H1 (cell line): ENCODE data around the gene COL27A1. TPM values are rescaled to one million over a fixed set of nuclear protein-coding genes. Genes with fewer than 3 reads are reported as not detected.

Experiments used
- CTCF ChIA-PET: fragments of 300-600 bp; sonication (Branson Sonifier 250); formaldehyde crosslinking; loops from one replicate; lab custom pipeline; 2021; ENCODE audit not compliant: partially characterized antibody; lab: Charles Lee
- POLR2A ChIA-PET: fragments of 300-600 bp; sonication (Branson Sonifier 250); formaldehyde crosslinking; loops from one replicate; lab custom pipeline; 2021; ENCODE audit warnings: inconsistent platforms; ENCODE audit not compliant: partially characterized antibody; lab: Charles Lee
- DNase-seq, 2 experiments: peaks; one replicate each; pipeline versions ENCODE4 v3.0.0 to v3.0.0-alpha.2; 2010 to 2022; ENCODE audit warnings: low spot score in 2 of 2, low read depth in 1 of 2, mixed read lengths in 1 of 2
- FAIRE-seq: peaks from 2 replicates; lab custom pipeline; 2011; peaks lifted over from hg19 to GRCh38; lab: Jason Lieb, UNC
- H2AFZ ChIP-seq: 2 replicates; pipeline ENCODE4 v1.8.1; 2012; ENCODE audit warnings: low read length, inconsistent platforms
- H2AK5ac ChIP-seq: 2 replicates; pipeline ENCODE4 v1.6.1; 2013; ENCODE audit warnings: low read depth, low read length
- H2BK120ac ChIP-seq: replicated peaks from 2 replicates; pipeline ENCODE3; 2013; ENCODE audit warnings: low read depth, low read length, inconsistent platforms
- H2BK12ac ChIP-seq: 2 replicates; pipeline ENCODE4 v1.6.1; 2013; ENCODE audit warnings: low read depth, low read length
- H2BK15ac ChIP-seq: 2 replicates; pipeline ENCODE4 v1.6.1; 2013; ENCODE audit warnings: low read length
- H2BK20ac ChIP-seq: 2 replicates; pipeline ENCODE4 v1.6.1; 2013; ENCODE audit warnings: low read length
- H2BK5ac ChIP-seq: 2 replicates; pipeline ENCODE4 v1.6.1; 2013; ENCODE audit warnings: low read depth, low read length
- H3K14ac ChIP-seq: 2 replicates; pipeline ENCODE4 v1.6.1; 2013; ENCODE audit warnings: inconsistent platforms; ENCODE audit not compliant: insufficient read length
- H3K18ac ChIP-seq: 2 replicates; pipeline ENCODE4 v1.6.1; 2013; ENCODE audit warnings: low read length; ENCODE audit errors: extremely low read depth
- H3K23ac ChIP-seq: 2 replicates; pipeline ENCODE4 v1.6.1; 2013; ENCODE audit warnings: inconsistent platforms; ENCODE audit not compliant: insufficient read length
- H3K23me2 ChIP-seq: 2 replicates; pipeline ENCODE4 v1.6.1; 2013; ENCODE audit warnings: low read depth, low read length
- H3K27ac ChIP-seq: 2 replicates; pipeline ENCODE4 v1.6.1; 2011; ENCODE audit warnings: low read depth, low read length, inconsistent platforms
- H3K27me3 ChIP-seq, 4 experiments: replicated peaks in 1 of 4; 1 replicate in 1 of 4; 2 replicates in 3 of 4; pipeline versions ENCODE4 v1.6.1 to v1.8.1; 2011 to 2013; ENCODE audit warnings: low read length in 3 of 4, mild to moderate bottlenecking in 3 of 4, inconsistent platforms in 2 of 4, mixed read lengths in 2 of 4, moderate library complexity in 1 of 4; ENCODE audit not compliant: control insufficient read depth in 3 of 4, insufficient read depth in 3 of 4; ENCODE audit errors: extremely low read depth in 1 of 4
- H3K36me3 ChIP-seq, 4 experiments: 2 replicates each; pipeline versions ENCODE4 v1.6.1 to v1.8.1; 2011 to 2013; ENCODE audit warnings: mild to moderate bottlenecking in 4 of 4, low read length in 3 of 4, moderate library complexity in 2 of 4, control low read depth in 1 of 4, inconsistent platforms in 1 of 4; ENCODE audit not compliant: insufficient read depth in 4 of 4, control insufficient read depth in 2 of 4
- H3K4ac ChIP-seq: replicated peaks from 2 replicates; pipeline ENCODE3; 2013; ENCODE audit warnings: low read length, low read depth, mixed read lengths, inconsistent platforms; ENCODE audit not compliant: insufficient read length
- H3K4me1 ChIP-seq, 4 experiments: replicated peaks in 1 of 4; 1 replicate in 1 of 4; 2 replicates in 3 of 4; pipeline versions ENCODE4 v1.6.1 to v1.8.1; 2011 to 2013; ENCODE audit warnings: low read length in 3 of 4, inconsistent platforms in 2 of 4, mixed read lengths in 1 of 4; ENCODE audit not compliant: insufficient read depth in 4 of 4, control insufficient read depth in 3 of 4
- H3K4me2 ChIP-seq, 2 experiments: 2 replicates each; pipeline versions ENCODE4 v1.6.1 to v1.8.1; 2011 to 2013; ENCODE audit warnings: low read depth in 2 of 2, low read length in 2 of 2, control low read depth in 1 of 2, inconsistent platforms in 1 of 2, mild to moderate bottlenecking in 1 of 2; ENCODE audit not compliant: insufficient read depth in 1 of 2
- H3K4me3 ChIP-seq, 4 experiments: fragments of 200-600, 300-600 bp in 1 of 4; sonication (generic), shearing (Covaris generic), sonication (Bioruptor Twin) in 1 of 4; 2 replicates each; pipeline versions ENCODE4 v1.5.1 to v1.8.1; 2011 to 2016; ENCODE audit warnings: low read length in 4 of 4, low read depth in 3 of 4, control low read depth in 2 of 4, inconsistent platforms in 2 of 4, mild to moderate bottlenecking in 2 of 4, mixed read lengths in 1 of 4, moderate library complexity in 1 of 4; ENCODE audit not compliant: insufficient read depth in 2 of 4; ENCODE audit errors: extremely low read depth in 1 of 4
- H3K56ac ChIP-seq: replicated peaks from 2 replicates; pipeline ENCODE3; 2013; ENCODE audit warnings: low read depth, mild to moderate bottlenecking, mixed read lengths, low read length, inconsistent platforms; ENCODE audit not compliant: insufficient read length
- H3K79me1 ChIP-seq: 2 replicates; pipeline ENCODE4 v1.6.1; 2013; ENCODE audit warnings: low read depth, low read length, control low read depth
- H3K79me2 ChIP-seq, 2 experiments: 2 replicates each; pipeline versions ENCODE4 v1.6.1 to v1.8.1; 2012 to 2013; ENCODE audit warnings: low read length in 2 of 2, mild to moderate bottlenecking in 2 of 2, inconsistent platforms in 1 of 2; ENCODE audit not compliant: insufficient read depth in 2 of 2, control insufficient read depth in 1 of 2
- H3K9ac ChIP-seq, 4 experiments: replicated peaks in 1 of 4; 1 replicate in 1 of 4; 2 replicates in 3 of 4; pipeline versions ENCODE4 v1.6.1 to v1.8.1; 2011 to 2013; ENCODE audit warnings: low read depth in 3 of 4, low read length in 3 of 4, control low read depth in 2 of 4, mild to moderate bottlenecking in 2 of 4, moderate library complexity in 2 of 4, inconsistent platforms in 1 of 4; ENCODE audit errors: extremely low read depth in 1 of 4
- H3K9me3 ChIP-seq, 2 experiments: 2 replicates each; pipeline versions ENCODE4 v1.6.1 to v1.8.1; 2012 to 2013; ENCODE audit warnings: mild to moderate bottlenecking in 2 of 2, moderate library complexity in 2 of 2, control low read depth in 1 of 2, inconsistent platforms in 1 of 2, low read depth in 1 of 2, low read length in 1 of 2, mixed read lengths in 1 of 2; ENCODE audit not compliant: insufficient read depth in 2 of 2
- H4K20me1 ChIP-seq, 2 experiments: replicated peaks in 1 of 2; 2 replicates each; pipeline versions ENCODE3 to v1.8.1; 2011 to 2013; ENCODE audit warnings: inconsistent platforms in 2 of 2, low read length in 2 of 2, mild to moderate bottlenecking in 1 of 2; ENCODE audit not compliant: insufficient read depth in 2 of 2, control insufficient read depth in 1 of 2
- H4K5ac ChIP-seq: 2 replicates; pipeline ENCODE4 v1.6.1; 2013; ENCODE audit warnings: low read length, low read depth, mixed read lengths, inconsistent platforms; ENCODE audit not compliant: insufficient read length
- H4K8ac ChIP-seq: 2 replicates; pipeline ENCODE4 v1.8.0; 2013; ENCODE audit warnings: mild to moderate bottlenecking, moderate library complexity, low read length, inconsistent platforms; ENCODE audit not compliant: insufficient read depth; ENCODE audit errors: extremely low read depth
- H4K91ac ChIP-seq: replicated peaks from 2 replicates; pipeline ENCODE3; 2013; ENCODE audit warnings: low read length, mixed read lengths, inconsistent platforms; ENCODE audit not compliant: insufficient read length
- ASH2L ChIP-seq: fragments of 200-600, 300-600 bp; sonication (generic); IDR thresholded peaks from one replicate; pipeline ENCODE4 v1.7.1; 2017; ENCODE audit warnings: low read length
- CEBPB ChIP-seq: IDR thresholded peaks from 2 replicates; pipeline ENCODE4 v1.6.1; 2012; ENCODE audit warnings: low read depth, low read length
- CHD2 ChIP-seq: IDR thresholded peaks from 2 replicates; pipeline ENCODE4 v1.6.1; 2012; ENCODE audit warnings: low read length, improper control_type of control experiment
- GABPA ChIP-seq: IDR thresholded peaks from 2 replicates; pipeline ENCODE4 v1.6.1; 2011; ENCODE audit warnings: mild to moderate bottlenecking, low read length, moderate library complexity, borderline replicate concordance; ENCODE audit not compliant: insufficient read depth
- HDAC6 ChIP-seq: IDR thresholded peaks from one replicate; pipeline ENCODE4 v1.7.1; 2012; ENCODE audit warnings: low read depth, mild to moderate bottlenecking, inconsistent platforms, low read length, moderate library complexity
- JUND ChIP-seq: IDR thresholded peaks from 2 replicates; pipeline ENCODE4 v1.6.1; 2011; ENCODE audit warnings: mild to moderate bottlenecking, improper control_type of control experiment, low read length
- NANOG ChIP-seq: IDR thresholded peaks from 2 replicates; pipeline ENCODE4 v1.6.1; 2011; ENCODE audit warnings: low read length, low read depth, mild to moderate bottlenecking, inconsistent platforms; ENCODE audit not compliant: insufficient read depth, poor library complexity, severe bottlenecking
- RBBP5 ChIP-seq: IDR thresholded peaks from 2 replicates; pipeline ENCODE4 v1.7.1; 2012; ENCODE audit warnings: low read depth, mild to moderate bottlenecking, inconsistent platforms, low read length, moderate library complexity, borderline replicate concordance
- RFX5 ChIP-seq: IDR thresholded peaks from 2 replicates; pipeline ENCODE4 v1.6.1; 2011; ENCODE audit warnings: low read depth, low read length, improper control_type of control experiment, borderline replicate concordance
- TAF1 ChIP-seq: IDR thresholded peaks from 2 replicates; pipeline ENCODE4 v1.6.1; 2011; ENCODE audit warnings: mild to moderate bottlenecking, low read depth, low read length
- WGBS, 2 experiments: shearing (Covaris generic) in 1 of 2; methylation state at CpG; one replicate each; pipeline versions ENCODE4 v1.1.6 to v1.1.7; 2013 to 2015; ENCODE audit warnings: low lambda C conversion rate in 2 of 2, mixed read lengths in 2 of 2, inconsistent platforms in 1 of 2, low coverage in 1 of 2, missing lambda C conversion rate in 1 of 2; ENCODE audit not compliant: insufficient replicate concordance in 2 of 2, insufficient coverage in 1 of 2, insufficient read length in 1 of 2; ENCODE audit errors: extremely low coverage in 1 of 2, missing lambda C conversion rate in 1 of 2; 5-methylcytosine and 5-hydroxymethylcytosine counted together
- polyA plus RNA-seq, 7 experiments: library from polyadenylated mRNA; depleted of rRNA in 3 of 7; stranded (reverse) in 5 of 7; unstranded in 2 of 7; fragments of >200 nt in 5 of 7; fragments of 200-250 nt in 2 of 7; gene quantifications; 1 replicate in 5 of 7; 2 replicates in 1 of 7; 4 replicates in 1 of 7; pipeline versions ENCODE4 v1.2.1 to v1.2.3, GENCODE V29; 2011 to 2013; ENCODE audit warnings: missing spikeins in 2 of 7, mixed read lengths in 2 of 7
- total RNA-seq: library from RNA; stranded (reverse); fragmentation: NEBNext Ultra II Directional; extraction: Animal tissue kit (Norgen Biotek cat#: 25700); gene quantifications from 2 replicates; pipeline ENCODE4 v1.2.1, GENCODE V29; 2021
- TF ChIP-seq, protein P1 (sequence below): IDR thresholded peaks from 2 replicates; pipeline ENCODE4 v1.6.1; 2011; ENCODE audit warnings: low read length, improper control_type of control experiment

The COL27A1 gene
- total and polyA plus RNA-seq, 2 of the 8 experiments (the other 6 are each of a cell fraction or from before 2014, with no cell fraction given): 15.1 to 22.8 TPM

GRCh38 chr9:114126247-114127060 is 28.9 kb upstream of the COL27A1 start:
- Histone ChIP-seq H3K23ac (no peak overlapping the region), H3K79me1 (no peaks in the 10 kb centered on the region), H4K8ac (no peak overlapping the region), H3K14ac (no peak overlapping the region), H3K23me2 (no peaks in the 10 kb centered on the region; the same call in 1 of the 2 replicates), H2BK5ac (no peak overlapping the region), H3K56ac (no peak overlapping the region), H3K27ac (no peak overlapping the region), H4K5ac (no peak overlapping the region), H3K79me2 (no peaks in the 10 kb centered on the region), H3K9ac (no peak overlapping the region), H3K4me2 (no peak overlapping the region), H2BK12ac (no peak overlapping the region), H3K36me3 (no peaks in the 10 kb centered on the region), H3K9me3 (no peaks in the 10 kb centered on the region), H2BK20ac (no peak overlapping the region), H2BK15ac (0 out of 2 replicates have a peak overlapping the region, but pooled peaks have one; percentile 61), H2AK5ac (no peak overlapping the region), H2BK120ac (no peak overlapping the region), H3K4ac (no peak overlapping the region), H3K4me3 (no peak overlapping the region), H4K20me1 (no peaks in the 10 kb centered on the region), H2AFZ (peak overlapping the region; percentile 6; the same call in 1 of the 2 replicates), H3K18ac (no peak overlapping the region), H3K27me3 (peaks cover 0 to 3% (median 0%) of the 10 kb centered on the region in 4 experiments; a peak in 1 of 7 replicates), H4K91ac (no peak overlapping the region), H3K4me1 (peaks cover 0 to 7% (median 0%) of the 10 kb centered on the region in 4 experiments; a peak in 2 of 7 replicates)
- 80% methylated on average over 13 of the region's 13 CpGs; no CpG with 5 or more reads in 1 of the 2 experiments for WGBS, 2 experiments
- DNase-seq (no peak), FAIRE-seq (no peak)
- ChIA-PET CTCF (interaction anchor here (0.7 to 11.0 kb wide), 9 partner anchors 10 to 360 kb away, joined by 3 to 123 read pairs (median 3); partner anchors contain the start of gene COL27A1), POLR2A (no interaction called here)
- TF ChIP-seq HDAC6 (no peak), RBBP5 (no peak), CHD2 (no peak), ASH2L (no peak), TAF1 (no peak), RFX5 (no peak), CEBPB (no peak), GABPA (no peak), JUND (no peak), NANOG (no peak)
- TF ChIP-seq, protein P1, sequence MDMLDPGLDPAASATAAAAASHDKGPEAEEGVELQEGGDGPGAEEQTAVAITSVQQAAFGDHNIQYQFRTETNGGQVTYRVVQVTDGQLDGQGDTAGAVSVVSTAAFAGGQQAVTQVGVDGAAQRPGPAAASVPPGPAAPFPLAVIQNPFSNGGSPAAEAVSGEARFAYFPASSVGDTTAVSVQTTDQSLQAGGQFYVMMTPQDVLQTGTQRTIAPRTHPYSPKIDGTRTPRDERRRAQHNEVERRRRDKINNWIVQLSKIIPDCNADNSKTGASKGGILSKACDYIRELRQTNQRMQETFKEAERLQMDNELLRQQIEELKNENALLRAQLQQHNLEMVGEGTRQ: no peak
